ENCODE data around the gene CDADC1.

DNA sequence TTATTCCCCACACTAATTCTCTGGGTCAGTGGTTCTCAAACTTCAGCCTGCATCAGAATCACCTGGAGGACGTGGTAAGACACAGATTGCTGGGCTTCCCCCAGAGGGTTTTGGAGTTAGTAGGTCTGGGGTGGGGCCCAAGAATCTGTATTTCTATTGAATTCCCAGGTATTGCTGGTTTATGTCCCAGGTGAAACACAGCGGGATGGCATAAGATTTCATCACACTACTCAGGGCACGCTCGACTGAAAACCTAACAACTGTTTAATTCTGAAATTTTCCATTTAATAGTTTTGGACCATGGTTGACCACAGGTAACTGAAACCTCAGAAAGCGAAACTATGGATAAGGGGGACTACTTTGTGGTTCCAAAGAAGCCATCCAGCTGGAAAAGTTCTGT lies 21.1 kb upstream of the CDADC1 start:
- TF ChIP-seq, protein P1, sequence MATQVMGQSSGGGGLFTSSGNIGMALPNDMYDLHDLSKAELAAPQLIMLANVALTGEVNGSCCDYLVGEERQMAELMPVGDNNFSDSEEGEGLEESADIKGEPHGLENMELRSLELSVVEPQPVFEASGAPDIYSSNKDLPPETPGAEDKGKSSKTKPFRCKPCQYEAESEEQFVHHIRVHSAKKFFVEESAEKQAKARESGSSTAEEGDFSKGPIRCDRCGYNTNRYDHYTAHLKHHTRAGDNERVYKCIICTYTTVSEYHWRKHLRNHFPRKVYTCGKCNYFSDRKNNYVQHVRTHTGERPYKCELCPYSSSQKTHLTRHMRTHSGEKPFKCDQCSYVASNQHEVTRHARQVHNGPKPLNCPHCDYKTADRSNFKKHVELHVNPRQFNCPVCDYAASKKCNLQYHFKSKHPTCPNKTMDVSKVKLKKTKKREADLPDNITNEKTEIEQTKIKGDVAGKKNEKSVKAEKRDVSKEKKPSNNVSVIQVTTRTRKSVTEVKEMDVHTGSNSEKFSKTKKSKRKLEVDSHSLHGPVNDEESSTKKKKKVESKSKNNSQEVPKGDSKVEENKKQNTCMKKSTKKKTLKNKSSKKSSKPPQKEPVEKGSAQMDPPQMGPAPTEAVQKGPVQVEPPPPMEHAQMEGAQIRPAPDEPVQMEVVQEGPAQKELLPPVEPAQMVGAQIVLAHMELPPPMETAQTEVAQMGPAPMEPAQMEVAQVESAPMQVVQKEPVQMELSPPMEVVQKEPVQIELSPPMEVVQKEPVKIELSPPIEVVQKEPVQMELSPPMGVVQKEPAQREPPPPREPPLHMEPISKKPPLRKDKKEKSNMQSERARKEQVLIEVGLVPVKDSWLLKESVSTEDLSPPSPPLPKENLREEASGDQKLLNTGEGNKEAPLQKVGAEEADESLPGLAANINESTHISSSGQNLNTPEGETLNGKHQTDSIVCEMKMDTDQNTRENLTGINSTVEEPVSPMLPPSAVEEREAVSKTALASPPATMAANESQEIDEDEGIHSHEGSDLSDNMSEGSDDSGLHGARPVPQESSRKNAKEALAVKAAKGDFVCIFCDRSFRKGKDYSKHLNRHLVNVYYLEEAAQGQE (IDR thresholded peaks at IDR 0.05; ENCODE audit: insufficient read depth in 1 of 2, low read depth in 2 of 2, low read length in 2 of 2) = no peak
- TF ChIP-seq TAF1 (IDR thresholded peaks at IDR 0.05; ENCODE audit: borderline replicate concordance, insufficient read depth, low read length) (no peak), POLR2AphosphoS5 (IDR thresholded peaks at IDR 0.05; ENCODE audit: low read depth, low read length) (no peak)
